ENCODE results near the gene TCF4.

DNA sequence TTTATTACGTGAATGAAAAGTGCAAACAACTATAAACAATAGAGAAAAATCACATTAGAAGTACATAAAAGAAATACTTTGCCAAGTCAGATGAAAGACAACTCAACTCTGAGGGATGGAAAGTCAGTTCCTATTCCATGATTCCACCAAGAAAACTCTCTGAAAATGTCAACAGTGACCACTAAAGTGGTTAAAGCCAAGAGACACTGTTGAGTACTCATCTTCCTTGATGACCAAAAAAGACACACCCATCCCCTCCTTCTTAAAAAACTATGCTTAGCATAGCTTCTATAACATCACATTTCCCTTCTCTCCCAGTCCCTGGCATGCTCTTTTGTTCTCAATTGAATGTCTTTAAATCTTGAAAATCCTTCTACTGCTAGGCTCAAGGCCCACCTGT, 160.0 kb downstream of the TCF4 start:
- TF ChIP-seq CTCF (conservative IDR thresholded peaks at IDR 0.05; ENCODE audit: low read length) (no peak), EZH2phosphoT487 (IDR thresholded peaks at IDR 0.05; ENCODE audit: borderline replicate concordance, low read depth, low read length) (no peak)

Measured in OCI-LY7 (cell line).